GM12878 (cell line): Measurements from ENCODE around the gene ARHGDIG. TPM values are rescaled to one million over a fixed set of nuclear protein-coding genes. Genes with fewer than 3 reads are reported as not detected.

ENCODE experiments used
- ATF7 ChIP-seq: fragments of 450-650 bp; IDR thresholded peaks from 2 replicates; pipeline ENCODE4 v1.6.1; 2016; ENCODE audit warnings: low read depth, mild to moderate bottlenecking
- CEBPB ChIP-seq, 2 experiments: fragments of 150-350 bp in 1 of 2; IDR thresholded peaks; 2 replicates each; pipeline ENCODE4 v1.6.1; 2012 to 2014; ENCODE audit warnings: low read depth in 2 of 2, low read length in 2 of 2, borderline replicate concordance in 1 of 2, inconsistent platforms in 1 of 2
- CREB1 ChIP-seq: IDR thresholded peaks from 2 replicates; pipeline ENCODE4 v1.6.1; 2012; ENCODE audit warnings: low read depth, mild to moderate bottlenecking, inconsistent platforms
- DPF2 ChIP-seq: fragments of 450-650 bp; IDR thresholded peaks from 2 replicates; pipeline ENCODE4 v1.6.1; 2017; ENCODE audit warnings: mild to moderate bottlenecking
- IKZF1 ChIP-seq: fragments of 450-650 bp; conservative IDR thresholded peaks from 2 replicates; pipeline ENCODE4 v1.6.1; 2017; ENCODE audit warnings: antibody characterized with exemption, mild to moderate bottlenecking
- KDM1A ChIP-seq: fragments of 200-600 bp; sonication (generic); IDR thresholded peaks from 2 replicates; pipeline ENCODE4 v1.6.1; 2016; ENCODE audit warnings: borderline replicate concordance
- KLF5 ChIP-seq: fragments of 450-650 bp; IDR thresholded peaks from 2 replicates; pipeline ENCODE4 v1.6.1; 2014; ENCODE audit warnings: mild to moderate bottlenecking; ENCODE audit not compliant: partially characterized antibody
- NBN ChIP-seq: fragments of 450-650 bp; IDR thresholded peaks from 2 replicates; pipeline ENCODE4 v1.6.1; 2016
- NFYA ChIP-seq: IDR thresholded peaks from 2 replicates; pipeline ENCODE4 v1.6.1; 2011; ENCODE audit warnings: low read depth, mild to moderate bottlenecking, low read length, improper control_type of control experiment, borderline replicate concordance
- NR2C1 ChIP-seq: fragments of 450-650 bp; IDR thresholded peaks from 2 replicates; pipeline ENCODE4 v1.6.1; 2017; ENCODE audit warnings: antibody characterized with exemption, mild to moderate bottlenecking, moderate library complexity
- NRF1 ChIP-seq: conservative IDR thresholded peaks from 2 replicates; pipeline ENCODE4 v1.6.1; 2011; ENCODE audit warnings: mild to moderate bottlenecking, low read depth, low read length, improper control_type of control experiment
- PAX5 ChIP-seq: IDR thresholded peaks from 2 replicates; pipeline ENCODE4 v1.6.1; 2011; ENCODE audit warnings: low read depth, low read length, borderline replicate concordance
- PML ChIP-seq: IDR thresholded peaks from 2 replicates; pipeline ENCODE4 v1.6.1; 2012; ENCODE audit warnings: low read length, inconsistent platforms
- POU2F2 ChIP-seq: IDR thresholded peaks from 3 replicates; pipeline ENCODE4 v1.6.1; 2011; ENCODE audit warnings: low read depth, mild to moderate bottlenecking, low read length, borderline replicate concordance
- RBBP5 ChIP-seq: fragments of 200-600 bp; sonication (generic); conservative IDR thresholded peaks from 2 replicates; pipeline ENCODE4 v1.6.1; 2016
- SMAD5 ChIP-seq: IDR thresholded peaks from 2 replicates; pipeline ENCODE4 v1.6.1; 2016; ENCODE audit warnings: antibody characterized with exemption, low read depth
- SREBF2 ChIP-seq: IDR thresholded peaks from 2 replicates; pipeline ENCODE4 v1.6.1; 2012; ENCODE audit warnings: mild to moderate bottlenecking, low read length
- TCF7 ChIP-seq: IDR thresholded peaks from 2 replicates; pipeline ENCODE4 v1.6.1; 2014; ENCODE audit warnings: antibody characterized with exemption, borderline replicate concordance
- ZNF592 ChIP-seq: fragments of 450-650 bp; IDR thresholded peaks from 2 replicates; pipeline ENCODE4 v1.6.1; 2017; ENCODE audit warnings: mild to moderate bottlenecking, moderate library complexity
- polyA plus RNA-seq, 11 experiments: library from polyadenylated mRNA; depleted of rRNA in 4 of 11; unstranded in 6 of 11; stranded (reverse) in 5 of 11; fragments of >200 nt; fragmentation: Nextera tagmentation in 4 of 11; fragmentation: Illumina TruSeq in 1 of 11; extraction: Ambion mirVana in 4 of 11; extraction: Trizol in 1 of 11; gene quantifications; 1 replicate in 1 of 11; 2 replicates in 10 of 11; pipeline versions ENCODE4 v1.2.1 to v1.2.3, GENCODE V29; 2011 to 2016; ENCODE audit warnings: inconsistent platforms in 2 of 11, missing spikeins in 2 of 11, low read depth in 1 of 11
- total RNA-seq, 4 experiments: library from RNA; depleted of rRNA in 3 of 4; stranded (reverse); fragments of >200 nt in 3 of 4; fragmentation: Illumina TruSeq in 1 of 4; extraction: Trizol in 1 of 4; gene quantifications; 2 replicates each; pipeline versions ENCODE4 v1.2.1 to v1.2.3, GENCODE V29; 2013 to 2021
- TF ChIP-seq, protein P1 (sequence below): fragments of 450-650 bp; IDR thresholded peaks from 2 replicates; pipeline ENCODE4 v1.6.1; 2018; ENCODE audit warnings: mild to moderate bottlenecking, low read depth, moderate library complexity; ENCODE audit not compliant: partially characterized antibody
- TF ChIP-seq, protein P2 (sequence below): fragments of 450-650 bp; IDR thresholded peaks from 2 replicates; pipeline ENCODE4 v1.6.1; 2017; ENCODE audit warnings: borderline replicate concordance
- TF ChIP-seq, protein P3 (sequence below): fragments of 150-350 bp; IDR thresholded peaks from 2 replicates; pipeline ENCODE4 v1.6.1; 2014; ENCODE audit warnings: mild to moderate bottlenecking, low read depth, low read length

The ARHGDIG gene
- total and polyA plus RNA-seq, 10 of the 15 experiments (the other 5 are each of a cell fraction or from before 2014, with no cell fraction given), result not detected

- TF ChIP-seq ZNF592 (peak; percentile 85), NRF1 (peak; percentile 25; the same call in 1 of the 2 replicates), RBBP5 (0 out of 2 replicates have a peak, but pooled peaks have one; percentile 47), PAX5 (peak; percentile 86), KDM1A (no peak), SMAD5 (peak; percentile 12; the same call in 1 of the 2 replicates), ATF7 (peak; percentile 53), TCF7 (no peak), PML (peak; percentile 92; the same call in 1 of the 2 replicates), CEBPB (IDR thresholded peaks at IDR 0.05; ENCODE audit: borderline replicate concordance in 1 of 2, low read depth in 2 of 2, low read length in 2 of 2) (no peak), NR2C1 (peak; percentile 70), KLF5 (peak; percentile 91), CREB1 (peak; percentile 89), NFYA (no peak), NBN (peak; percentile 97), DPF2 (peak; percentile 96), POU2F2 (peak; percentile 38; the same call in 2 of the 3 replicates), SREBF2 (no peak), IKZF1 (peak; percentile 85)
- TF ChIP-seq, protein P1, sequence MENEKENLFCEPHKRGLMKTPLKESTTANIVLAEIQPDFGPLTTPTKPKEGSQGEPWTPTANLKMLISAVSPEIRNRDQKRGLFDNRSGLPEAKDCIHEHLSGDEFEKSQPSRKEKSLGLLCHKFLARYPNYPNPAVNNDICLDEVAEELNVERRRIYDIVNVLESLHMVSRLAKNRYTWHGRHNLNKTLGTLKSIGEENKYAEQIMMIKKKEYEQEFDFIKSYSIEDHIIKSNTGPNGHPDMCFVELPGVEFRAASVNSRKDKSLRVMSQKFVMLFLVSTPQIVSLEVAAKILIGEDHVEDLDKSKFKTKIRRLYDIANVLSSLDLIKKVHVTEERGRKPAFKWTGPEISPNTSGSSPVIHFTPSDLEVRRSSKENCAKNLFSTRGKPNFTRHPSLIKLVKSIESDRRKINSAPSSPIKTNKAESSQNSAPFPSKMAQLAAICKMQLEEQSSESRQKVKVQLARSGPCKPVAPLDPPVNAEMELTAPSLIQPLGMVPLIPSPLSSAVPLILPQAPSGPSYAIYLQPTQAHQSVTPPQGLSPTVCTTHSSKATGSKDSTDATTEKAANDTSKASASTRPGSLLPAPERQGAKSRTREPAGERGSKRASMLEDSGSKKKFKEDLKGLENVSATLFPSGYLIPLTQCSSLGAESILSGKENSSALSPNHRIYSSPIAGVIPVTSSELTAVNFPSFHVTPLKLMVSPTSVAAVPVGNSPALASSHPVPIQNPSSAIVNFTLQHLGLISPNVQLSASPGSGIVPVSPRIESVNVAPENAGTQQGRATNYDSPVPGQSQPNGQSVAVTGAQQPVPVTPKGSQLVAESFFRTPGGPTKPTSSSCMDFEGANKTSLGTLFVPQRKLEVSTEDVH, result peak; percentile 83
- TF ChIP-seq, protein P2, sequence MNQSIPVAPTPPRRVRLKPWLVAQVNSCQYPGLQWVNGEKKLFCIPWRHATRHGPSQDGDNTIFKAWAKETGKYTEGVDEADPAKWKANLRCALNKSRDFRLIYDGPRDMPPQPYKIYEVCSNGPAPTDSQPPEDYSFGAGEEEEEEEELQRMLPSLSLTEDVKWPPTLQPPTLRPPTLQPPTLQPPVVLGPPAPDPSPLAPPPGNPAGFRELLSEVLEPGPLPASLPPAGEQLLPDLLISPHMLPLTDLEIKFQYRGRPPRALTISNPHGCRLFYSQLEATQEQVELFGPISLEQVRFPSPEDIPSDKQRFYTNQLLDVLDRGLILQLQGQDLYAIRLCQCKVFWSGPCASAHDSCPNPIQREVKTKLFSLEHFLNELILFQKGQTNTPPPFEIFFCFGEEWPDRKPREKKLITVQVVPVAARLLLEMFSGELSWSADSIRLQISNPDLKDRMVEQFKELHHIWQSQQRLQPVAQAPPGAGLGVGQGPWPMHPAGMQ, result no peak
- TF ChIP-seq, protein P3, sequence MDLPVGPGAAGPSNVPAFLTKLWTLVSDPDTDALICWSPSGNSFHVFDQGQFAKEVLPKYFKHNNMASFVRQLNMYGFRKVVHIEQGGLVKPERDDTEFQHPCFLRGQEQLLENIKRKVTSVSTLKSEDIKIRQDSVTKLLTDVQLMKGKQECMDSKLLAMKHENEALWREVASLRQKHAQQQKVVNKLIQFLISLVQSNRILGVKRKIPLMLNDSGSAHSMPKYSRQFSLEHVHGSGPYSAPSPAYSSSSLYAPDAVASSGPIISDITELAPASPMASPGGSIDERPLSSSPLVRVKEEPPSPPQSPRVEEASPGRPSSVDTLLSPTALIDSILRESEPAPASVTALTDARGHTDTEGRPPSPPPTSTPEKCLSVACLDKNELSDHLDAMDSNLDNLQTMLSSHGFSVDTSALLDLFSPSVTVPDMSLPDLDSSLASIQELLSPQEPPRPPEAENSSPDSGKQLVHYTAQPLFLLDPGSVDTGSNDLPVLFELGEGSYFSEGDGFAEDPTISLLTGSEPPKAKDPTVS, result no peak
Measured at GRCh38 chr16:234468-235305, 45.7 kb upstream of the ARHGDIG start, which contains the start of gene FAM234A (continued).
